CD14-positive monocyte (primary cell): ENCODE data around the gene GBX2. TPM values are rescaled to one million over a fixed set of nuclear protein-coding genes. Genes with fewer than 3 reads are reported as not detected.

Experiments used
- DNase-seq, 3 donors: peaks; one replicate each; pipeline ENCODE4 v3.0.0-alpha.2; 2011 to 2022
- H2AFZ ChIP-seq: 2 replicates; pipeline ENCODE4 v1.6.0; 2012; ENCODE audit warnings: mild to moderate bottlenecking, low read depth, low read length, inconsistent platforms; ENCODE audit not compliant: insufficient read depth, poor library complexity, severe bottlenecking
- H3K27ac ChIP-seq, 2 donors: 1 replicate in 1 of 2; 2 replicates in 1 of 2; pipeline ENCODE4 v1.5.1; 2012 to 2013; ENCODE audit warnings: low read length in 2 of 2, control low read depth in 1 of 2, inconsistent platforms in 1 of 2, low read depth in 1 of 2, mild to moderate bottlenecking in 1 of 2
- H3K27me3 ChIP-seq, 2 donors: one replicate each; pipeline versions ENCODE4 v1.6.0 to v1.6.1; 2011 to 2013; ENCODE audit warnings: low read length in 2 of 2; ENCODE audit not compliant: control insufficient read depth in 2 of 2, insufficient read depth in 2 of 2
- H3K36me3 ChIP-seq, 2 donors: replicated peaks in 1 of 2; 1 replicate in 1 of 2; 2 replicates in 1 of 2; pipeline versions ENCODE4 v1.5.1 to v1.6.1; 2012 to 2013; ENCODE audit warnings: low read length in 2 of 2, control low read depth in 1 of 2, inconsistent platforms in 1 of 2, mild to moderate bottlenecking in 1 of 2; ENCODE audit not compliant: insufficient read depth in 2 of 2, control insufficient read depth in 1 of 2
- H3K4me1 ChIP-seq, 2 donors: 1 replicate in 1 of 2; 2 replicates in 1 of 2; pipeline versions ENCODE4 v1.5.1 to v1.6.1; 2012 to 2013; ENCODE audit warnings: low read length in 2 of 2, control low read depth in 1 of 2, inconsistent platforms in 1 of 2, mild to moderate bottlenecking in 1 of 2, moderate library complexity in 1 of 2; ENCODE audit not compliant: insufficient read depth in 2 of 2, control insufficient read depth in 1 of 2
- H3K4me2 ChIP-seq: replicated peaks from 2 replicates; pipeline ENCODE3; 2012; ENCODE audit warnings: low read length, moderate library complexity, mild to moderate bottlenecking; ENCODE audit not compliant: poor library complexity, severe bottlenecking; ENCODE audit errors: extremely low read depth
- H3K4me3 ChIP-seq, 3 experiments: fragments of 200-600 bp in 1 of 3; sonication (generic) in 1 of 3; replicated peaks in 1 of 3; 1 replicate in 2 of 3; 2 replicates in 1 of 3; pipeline ENCODE4 v1.5.1; 2011 to 2013; ENCODE audit warnings: low read length in 3 of 3, mild to moderate bottlenecking in 3 of 3, control low read depth in 2 of 3, low read depth in 2 of 3, inconsistent platforms in 1 of 3, moderate library complexity in 1 of 3
- H3K79me2 ChIP-seq: 2 replicates; pipeline ENCODE4 v1.6.0; 2012; ENCODE audit warnings: mild to moderate bottlenecking, control low read depth, inconsistent platforms, low read length, moderate library complexity; ENCODE audit not compliant: insufficient read depth
- H3K9ac ChIP-seq: 2 replicates; pipeline ENCODE4 v1.6.0; 2017; ENCODE audit warnings: low read length, mild to moderate bottlenecking; ENCODE audit not compliant: insufficient read depth, poor library complexity, severe bottlenecking
- H3K9me3 ChIP-seq, 2 donors: replicated peaks in 1 of 2; 1 replicate in 1 of 2; 2 replicates in 1 of 2; pipeline versions ENCODE4 v1.5.1 to v1.6.1; 2012 to 2013; ENCODE audit warnings: low read length in 2 of 2, control low read depth in 1 of 2; ENCODE audit not compliant: control insufficient read depth in 1 of 2, insufficient read depth in 1 of 2
- H4K20me1 ChIP-seq: 2 replicates; pipeline ENCODE4 v1.6.0; 2012; ENCODE audit warnings: mild to moderate bottlenecking, low read length, control low read depth, moderate library complexity; ENCODE audit not compliant: insufficient read depth
- H3K27ac Mint-ChIP-seq, 7 donors: one replicate each; pipeline ENCODE4 v1.8.0; 2020; ENCODE audit warnings: mild to moderate bottlenecking in 7 of 7, mixed read lengths in 7 of 7, moderate library complexity in 6 of 7, inconsistent platforms in 2 of 7
- H3K27me3 Mint-ChIP-seq, 3 donors: one replicate each; pipeline ENCODE4 v1.8.0; 2021 to 2022; ENCODE audit warnings: low read depth in 3 of 3, mild to moderate bottlenecking in 3 of 3, mixed read lengths in 3 of 3, moderate library complexity in 3 of 3, inconsistent platforms in 1 of 3
- H3K36me3 Mint-ChIP-seq, 2 donors: one replicate each; pipeline ENCODE4 v1.8.0; 2020; ENCODE audit warnings: mixed read lengths in 2 of 2, inconsistent platforms in 1 of 2, mild to moderate bottlenecking in 1 of 2
- H3K4me1 Mint-ChIP-seq: one replicate; pipeline ENCODE4 v1.8.0; 2020; ENCODE audit warnings: mild to moderate bottlenecking, mixed read lengths
- H3K4me3 Mint-ChIP-seq, 2 donors: one replicate each; pipeline ENCODE4 v1.8.0; 2020; ENCODE audit warnings: mild to moderate bottlenecking in 2 of 2, mixed read lengths in 2 of 2, moderate library complexity in 1 of 2
- H3K9me3 Mint-ChIP-seq, 7 donors: one replicate each; pipeline ENCODE4 v1.8.0; 2020 to 2022; ENCODE audit warnings: mixed read lengths in 7 of 7, mild to moderate bottlenecking in 6 of 7, moderate library complexity in 6 of 7, inconsistent platforms in 2 of 7
- CTCF ChIP-seq: fragments of 200-600 bp; IDR thresholded peaks from one replicate; pipeline ENCODE4 v1.8.0; 2022; ENCODE audit warnings: antibody characterized with exemption, mild to moderate bottlenecking
- WGBS: methylation state at CpG from one replicate; pipeline ENCODE4 v1.1.5; 2013; ENCODE audit warnings: missing lambda C conversion rate; ENCODE audit not compliant: insufficient coverage; 5-methylcytosine and 5-hydroxymethylcytosine counted together
- intact Hi-C, 2 donors: fragments of 100-400 bp; cut with micrococcal nuclease; formaldehyde crosslinking; loops; one replicate each; pipeline versions ENCODE4 v1.15.0 to v1.15.1; 2023
- polyA plus RNA-seq, 3 donors: library from polyadenylated mRNA; depleted of rRNA in 1 of 3; unstranded in 2 of 3; stranded (reverse) in 1 of 3; fragments of 300-500 nt in 2 of 3; fragments of >200 nt in 1 of 3; fragmentation: Illumina TruSeq in 2 of 3; gene quantifications; 1 replicate in 2 of 3; 2 replicates in 1 of 3; pipeline ENCODE4 v1.2.3, GENCODE V29; 2012 to 2021

The GBX2 gene
- polyA plus RNA-seq, 3 donors: not detected

GRCh38 chr2:236195726-236196125 is 27.5 kb upstream of the GBX2 start:
- no peaks in the 10 kb centered on the region for H3K36me3 Mint-ChIP-seq
- peaks cover 3 to 15% (median 13%) of the 10 kb centered on the region in 3 donors for H3K27me3 Mint-ChIP-seq
- Histone ChIP-seq H3K79me2 (no peaks in the 10 kb centered on the region), H3K36me3 (no peaks in the 10 kb centered on the region), H2AFZ (no peak overlapping the region), H3K4me3 (no peak overlapping the region), H3K9me3 (no peaks in the 10 kb centered on the region), H4K20me1 (no peaks in the 10 kb centered on the region), H3K4me1 (no peaks in the 10 kb centered on the region), H3K27ac (no peak overlapping the region), H3K27me3 (peaks cover 0 to 3% of the 10 kb centered on the region in 2 donors), H3K4me2 (no peak overlapping the region), H3K9ac (no peak overlapping the region)
- no peaks in the 10 kb centered on the region for H3K4me1 Mint-ChIP-seq
- no peak overlapping the region for H3K4me3 Mint-ChIP-seq
- no peak for DNase-seq
- no peak for TF ChIP-seq CTCF
- intact Hi-C loops: no loop called here
- peaks cover 0 to 6% (median 2%) of the 10 kb centered on the region in 7 donors for H3K9me3 Mint-ChIP-seq
- no peak overlapping the region for H3K27ac Mint-ChIP-seq
- WGBS: 85% methylated on average over 11 of the region's 12 CpGs

GRCh38 chr2:236194786-236195185 is 26.6 kb upstream of the GBX2 start:
- no peak for DNase-seq
- Histone ChIP-seq H3K4me1 (no peaks in the 10 kb centered on the region), H3K79me2 (no peaks in the 10 kb centered on the region), H3K9me3 (no peaks in the 10 kb centered on the region), H3K27ac (no peak overlapping the region), H3K36me3 (no peaks in the 10 kb centered on the region), H3K27me3 (peaks cover 0 to 3% of the 10 kb centered on the region in 2 donors), H4K20me1 (no peaks in the 10 kb centered on the region), H2AFZ (no peak overlapping the region), H3K9ac (no peak overlapping the region), H3K4me3 (no peak overlapping the region), H3K4me2 (no peak overlapping the region)
- WGBS: 93% methylated on average over 7 of the region's 12 CpGs
- H3K9me3 Mint-ChIP-seq: peaks cover 0 to 6% (median 2%) of the 10 kb centered on the region in 7 donors
- TF ChIP-seq CTCF: no peak
- intact Hi-C loops: no loop called here
- H3K36me3 Mint-ChIP-seq: no peaks in the 10 kb centered on the region
- H3K27me3 Mint-ChIP-seq: peaks cover 3 to 11% (median 10%) of the 10 kb centered on the region in 3 donors
- no peak overlapping the region for H3K4me3 Mint-ChIP-seq
- H3K27ac Mint-ChIP-seq: no peak overlapping the region
- H3K4me1 Mint-ChIP-seq: no peaks in the 10 kb centered on the region
